GM21786 (cell line): ENCODE data around the gene WASF2.

Experiments
- ATAC-seq: cut with Tn5 transposase; IDR thresholded peaks from one replicate; pipeline ENCODE4 v1.9.1; 2021; ENCODE audit not compliant: unreplicated experiment

Gene WASF2

DNA sequence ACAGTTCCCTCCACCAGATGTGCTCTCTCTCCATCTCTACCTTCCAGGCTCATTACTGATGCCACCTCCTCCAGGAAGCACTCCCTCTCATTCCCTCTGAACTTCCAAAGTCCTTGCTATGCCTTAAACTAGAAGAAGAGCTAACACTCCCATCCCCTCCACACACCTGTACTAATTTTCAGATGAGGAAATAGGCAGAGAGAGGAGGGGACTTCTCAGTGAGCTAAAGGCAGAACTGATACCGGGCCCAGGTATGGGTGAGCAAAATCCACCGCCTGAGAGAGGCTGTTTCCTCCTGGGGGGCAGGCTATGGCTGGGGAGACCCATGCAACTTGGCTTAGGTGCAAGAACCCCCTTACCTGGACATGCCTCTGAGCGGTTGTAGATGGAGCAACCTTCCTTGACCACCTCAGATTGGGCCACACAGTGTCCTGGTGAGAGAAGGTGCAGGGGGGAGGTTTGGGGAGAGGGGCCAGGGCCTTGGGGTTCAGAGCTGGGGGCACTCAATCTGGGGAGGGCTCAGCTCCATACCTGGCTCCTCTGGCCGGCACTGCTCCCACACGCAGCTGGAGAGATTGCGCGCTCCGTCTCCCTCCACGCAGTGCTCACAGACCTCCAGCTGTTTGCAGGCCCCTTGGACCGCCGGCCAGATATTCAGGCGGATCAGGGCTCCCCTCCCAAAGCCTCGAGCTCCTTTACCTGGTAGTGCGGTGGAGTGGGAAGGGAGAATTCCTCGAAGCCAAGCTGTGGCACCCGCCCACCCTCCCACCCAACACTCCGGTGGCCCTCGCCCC lies 107.8 kb downstream of the WASF2 start:
- no peak for ATAC-seq

DNA sequence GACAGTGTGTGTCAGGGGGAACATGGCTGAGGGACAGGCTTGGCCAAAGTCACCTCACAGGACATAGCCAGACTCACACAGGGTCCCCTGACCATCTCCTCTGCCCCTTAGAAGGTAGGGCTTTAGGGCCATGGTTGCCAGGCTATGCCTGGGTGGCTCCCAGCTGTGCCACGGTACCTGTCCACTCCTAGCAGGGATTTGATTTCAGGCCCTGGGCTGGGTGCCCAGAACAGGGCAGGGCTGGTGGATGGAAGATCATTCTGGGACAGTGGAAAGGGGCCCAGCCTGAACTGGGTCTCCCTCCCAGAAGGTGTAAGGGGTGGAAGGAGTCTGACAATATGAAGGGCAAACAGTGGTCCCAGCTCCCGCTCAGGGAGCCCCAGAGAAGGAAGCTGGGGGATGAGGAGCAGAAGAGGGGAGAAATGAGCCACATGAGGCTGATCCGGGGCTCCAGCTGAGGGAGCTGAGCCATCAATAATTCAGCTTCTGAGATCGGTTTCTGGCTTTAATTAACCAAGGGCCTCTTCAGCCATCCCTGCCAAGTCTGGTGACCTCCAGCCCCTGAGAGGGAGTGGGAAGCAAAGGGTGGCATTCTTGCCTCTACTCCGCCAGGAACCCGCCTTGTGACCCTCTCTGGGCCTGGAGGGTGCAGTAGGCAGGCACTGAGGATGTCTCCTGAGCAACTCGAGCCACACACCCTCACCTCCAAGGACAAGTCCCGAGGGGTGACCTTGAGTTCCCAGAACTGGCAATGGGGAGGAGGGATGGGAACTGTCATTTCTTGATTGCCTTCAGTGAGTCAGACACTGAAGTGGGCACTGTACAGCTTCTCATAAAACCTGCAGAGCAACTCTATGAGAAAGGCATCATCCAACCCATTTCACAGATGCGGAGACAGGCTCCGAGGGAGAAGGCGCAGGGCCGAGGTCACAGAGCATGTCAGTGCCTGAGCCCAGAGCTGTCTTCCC lies 108.9 kb downstream of the WASF2 start:
- no peak for ATAC-seq

DNA sequence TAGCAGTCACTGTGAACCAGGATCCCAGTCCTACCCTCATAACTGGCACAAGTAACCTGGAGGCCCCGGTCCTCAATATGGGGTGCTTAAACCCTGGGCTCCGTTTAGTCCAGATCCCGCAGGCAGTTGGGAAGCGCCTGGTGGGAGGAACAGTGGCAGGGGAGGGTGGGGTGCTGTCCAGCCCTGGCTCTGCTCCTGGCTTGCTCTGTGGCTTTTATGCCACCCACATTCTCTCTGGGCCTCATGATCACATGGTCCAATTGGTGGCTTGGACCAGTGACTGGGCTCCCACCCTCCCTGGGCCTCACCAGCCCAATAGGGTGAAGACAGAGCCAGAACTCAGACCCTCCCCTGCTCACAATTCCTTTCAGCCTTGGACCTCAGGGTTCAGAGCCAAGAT lies 109.7 kb downstream of the WASF2 start:
- no peak for ATAC-seq

DNA sequence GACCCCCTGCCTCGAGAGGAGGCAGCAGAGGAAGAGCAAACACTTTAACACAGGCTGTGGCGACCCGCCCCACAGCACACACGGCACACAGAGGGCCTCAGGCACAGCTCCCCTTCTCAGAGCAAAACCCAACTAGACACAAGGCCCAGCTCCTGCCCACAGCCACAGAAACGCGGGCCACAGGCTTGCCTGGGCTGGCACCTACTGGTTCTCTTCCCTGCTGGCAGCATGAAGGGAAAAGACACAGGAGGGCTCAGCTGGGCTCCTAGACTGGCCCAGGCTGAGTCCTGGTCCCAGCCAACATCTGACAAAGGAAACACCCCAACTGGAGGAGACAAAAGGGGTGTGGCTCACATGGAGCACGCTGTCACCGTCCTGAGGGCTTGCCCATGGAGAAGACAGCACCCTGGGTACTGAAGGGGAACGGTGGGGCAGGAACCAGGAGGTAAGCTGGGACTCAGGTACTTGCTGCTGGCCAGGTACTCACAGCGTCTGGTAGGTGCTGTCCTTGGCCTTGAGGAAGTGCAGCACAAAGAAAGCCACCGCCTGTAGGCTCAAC lies 110.3 kb downstream of the WASF2 start:
- no peak for ATAC-seq

DNA sequence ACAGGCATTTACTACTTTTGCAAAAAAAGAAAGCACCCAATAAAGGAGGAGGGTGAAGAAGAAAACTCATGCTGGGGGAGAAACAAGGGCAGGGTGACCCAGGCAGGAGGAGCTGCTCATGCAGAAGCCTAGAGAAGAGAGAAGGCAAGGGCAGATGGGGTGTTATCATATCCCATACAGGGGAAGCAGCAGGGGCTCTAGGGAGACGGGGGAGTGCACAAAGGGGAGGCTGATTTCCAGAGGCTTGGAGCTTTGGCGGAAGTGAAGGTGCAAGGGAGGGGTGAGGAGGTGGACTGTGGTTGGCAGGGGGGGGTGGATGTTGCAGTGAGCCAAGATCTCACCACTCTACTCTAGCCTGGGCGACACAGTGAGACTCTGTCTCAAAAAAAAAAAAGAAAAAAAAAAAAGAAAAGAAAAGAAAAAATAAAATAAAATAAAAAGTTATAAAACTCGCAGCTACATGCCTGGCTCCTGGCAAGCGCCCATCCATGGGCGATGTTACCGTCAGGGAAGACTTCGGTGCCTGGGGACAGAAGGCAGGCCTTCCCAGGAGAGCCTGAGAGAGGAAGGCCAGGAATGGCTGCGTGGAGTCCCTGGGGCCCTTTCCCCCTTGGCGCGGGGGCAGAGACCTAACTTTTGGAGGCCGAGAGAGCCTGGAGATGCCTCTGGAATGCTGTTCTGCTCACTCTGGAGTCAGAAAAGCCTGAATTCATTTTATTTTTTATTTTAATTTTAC lies 112.0 kb downstream of the WASF2 start:
- no peak for ATAC-seq

DNA sequence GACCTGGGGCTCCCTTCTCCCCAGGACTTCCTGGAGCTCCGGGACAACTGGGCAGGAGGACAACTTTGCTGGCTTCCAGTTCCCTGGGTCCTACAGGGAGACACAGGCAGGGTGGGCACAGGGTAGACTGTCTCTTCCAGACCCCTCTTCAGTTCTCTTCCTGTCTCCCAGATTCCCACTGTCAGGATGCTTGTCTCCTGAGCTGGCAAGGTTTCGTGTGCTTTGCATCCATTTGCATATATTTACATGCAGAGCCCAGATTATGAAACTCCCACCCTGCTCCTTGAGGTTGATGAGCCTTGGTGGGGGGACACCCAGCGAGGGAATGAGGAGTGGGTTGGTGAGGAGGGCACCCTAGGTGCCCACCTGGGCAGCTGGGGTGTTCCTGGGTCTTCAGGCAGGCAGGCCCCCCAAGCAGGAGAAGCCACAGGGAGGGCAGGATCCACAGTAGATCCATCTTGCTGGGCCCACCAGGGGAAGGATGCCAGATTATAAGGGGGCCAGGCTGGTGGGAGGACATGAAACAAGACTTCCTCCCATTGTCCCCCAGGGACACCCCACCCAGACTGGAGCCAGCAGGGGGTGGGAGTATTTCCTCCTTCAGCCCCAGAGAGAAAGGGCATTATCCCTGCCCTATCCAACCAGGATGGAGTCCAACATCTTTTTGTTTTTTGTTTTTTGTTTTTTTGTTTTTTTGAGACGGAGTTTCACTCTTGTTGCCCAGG lies 115.4 kb downstream of the WASF2 start, which contains the start of gene FCN3:
Gene FCN3 (minus strand): TSS at position 463 of the 725 bp plus-strand sequence. CDS start 6 bp downstream, at position 457.
- no peak for ATAC-seq

DNA sequence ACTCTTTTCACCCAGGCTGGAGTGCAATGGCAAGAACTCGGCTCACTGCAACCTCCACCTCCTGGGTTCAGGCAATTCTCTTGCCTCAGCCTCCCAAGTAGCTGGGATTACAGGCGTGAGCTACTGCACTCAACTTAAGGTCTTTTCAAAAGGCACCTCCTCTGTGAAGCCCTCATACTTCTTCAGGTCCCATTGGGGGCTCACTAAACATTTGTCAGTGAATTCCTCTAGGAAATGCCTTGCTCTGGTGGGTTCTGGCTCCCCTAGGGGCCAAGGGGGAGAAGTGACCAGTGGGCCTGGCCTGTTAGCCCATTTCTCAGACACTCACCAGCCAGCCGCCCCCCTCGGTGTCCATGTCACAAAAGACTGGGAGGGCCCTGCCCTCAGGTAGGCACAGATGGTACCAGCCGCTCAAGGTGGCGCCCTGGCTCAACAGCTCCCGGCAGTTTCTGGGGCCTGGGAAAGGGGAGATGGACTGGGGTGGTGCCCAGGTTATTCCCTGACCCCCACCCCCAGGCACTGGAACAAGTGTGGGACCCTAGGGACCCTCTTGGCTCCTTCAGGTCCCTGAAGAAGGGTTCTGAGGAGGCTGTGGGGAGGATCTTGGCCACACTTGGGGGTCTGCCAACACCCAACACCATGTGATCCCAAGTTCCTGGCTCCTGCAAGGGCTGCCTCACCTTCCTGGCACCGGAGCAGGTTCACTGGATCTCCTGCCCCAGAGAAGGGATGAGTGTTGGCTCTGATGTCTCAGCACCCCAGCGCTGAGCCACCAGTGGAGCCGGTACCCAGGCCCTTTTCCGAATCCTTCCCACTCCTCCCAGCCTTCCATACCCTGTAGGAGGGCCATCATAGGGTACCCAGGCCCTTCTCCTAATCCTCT lies 116.9 kb downstream of the WASF2 start:
- no peak for ATAC-seq

DNA sequence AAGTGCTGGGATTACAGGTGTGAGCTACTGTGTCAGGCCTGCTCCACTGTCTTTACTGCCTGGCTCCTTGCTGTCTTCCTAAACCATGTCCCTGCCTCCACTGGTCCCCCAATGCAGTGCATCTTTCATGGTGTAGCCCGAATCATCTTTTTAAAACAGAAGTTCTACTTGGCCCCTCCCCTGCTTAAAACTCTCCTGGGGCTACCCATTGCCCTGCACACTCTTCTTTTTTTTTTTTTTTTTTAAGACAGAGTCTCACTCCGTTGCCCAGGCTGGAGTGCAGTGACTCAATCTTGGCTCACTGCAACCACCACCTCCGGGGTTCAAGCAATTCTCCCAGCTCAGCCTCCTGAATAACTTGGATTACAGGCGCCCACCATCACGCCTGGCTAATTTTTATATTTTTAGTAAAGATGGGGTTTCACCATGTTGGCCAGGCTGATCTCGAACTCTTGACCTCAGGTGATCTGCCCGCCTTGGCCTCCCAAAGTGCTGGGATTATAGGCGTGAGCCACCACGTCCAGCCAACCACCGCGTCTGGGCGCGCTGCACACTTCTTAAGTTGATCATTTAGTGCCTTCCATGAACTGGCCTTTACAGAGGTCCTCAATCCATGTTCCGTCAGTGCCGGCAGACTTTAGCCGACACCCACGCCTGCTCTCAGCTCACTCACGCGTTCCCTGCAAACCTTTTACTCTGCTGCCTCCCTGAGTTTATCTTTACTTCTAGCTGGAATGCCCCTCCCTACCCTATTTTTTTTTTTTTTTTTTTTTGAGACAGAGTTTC lies 117.8 kb downstream of the WASF2 start:
- no peak for ATAC-seq

DNA sequence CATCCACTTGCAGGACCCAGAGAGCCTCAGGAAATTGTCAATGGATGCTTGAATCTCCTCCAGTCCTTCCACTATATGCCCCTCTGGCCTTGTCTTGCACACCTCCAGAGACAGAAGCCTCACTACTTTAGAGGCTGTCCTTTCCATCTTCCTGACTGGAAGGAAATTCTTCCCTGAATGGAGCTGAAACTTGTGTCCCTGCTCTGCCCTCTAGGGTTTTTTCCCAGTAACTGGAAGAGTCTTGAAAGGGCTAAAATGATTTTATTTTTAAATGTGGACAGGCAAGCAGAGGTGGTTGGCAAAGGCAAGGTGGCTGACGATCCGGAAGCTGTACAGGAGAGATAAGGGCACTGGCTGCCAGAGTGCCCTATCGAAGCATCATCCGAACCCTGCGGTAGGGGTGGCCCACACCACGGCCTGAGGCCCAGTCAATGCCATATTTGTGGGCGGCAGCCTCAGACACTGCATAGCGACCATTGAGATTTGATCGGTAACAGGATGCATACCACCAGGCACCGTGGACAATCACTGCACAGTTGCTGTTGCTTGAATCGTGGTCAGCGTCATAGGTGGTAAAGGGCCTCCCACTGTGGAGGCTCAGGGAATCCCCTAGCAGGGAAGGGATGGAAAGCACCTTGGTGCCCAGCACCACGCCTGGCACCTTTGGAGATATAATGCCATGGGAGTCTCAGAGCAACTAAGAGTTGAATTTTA lies 120.9 kb downstream of the WASF2 start:
- no peak for ATAC-seq

DNA sequence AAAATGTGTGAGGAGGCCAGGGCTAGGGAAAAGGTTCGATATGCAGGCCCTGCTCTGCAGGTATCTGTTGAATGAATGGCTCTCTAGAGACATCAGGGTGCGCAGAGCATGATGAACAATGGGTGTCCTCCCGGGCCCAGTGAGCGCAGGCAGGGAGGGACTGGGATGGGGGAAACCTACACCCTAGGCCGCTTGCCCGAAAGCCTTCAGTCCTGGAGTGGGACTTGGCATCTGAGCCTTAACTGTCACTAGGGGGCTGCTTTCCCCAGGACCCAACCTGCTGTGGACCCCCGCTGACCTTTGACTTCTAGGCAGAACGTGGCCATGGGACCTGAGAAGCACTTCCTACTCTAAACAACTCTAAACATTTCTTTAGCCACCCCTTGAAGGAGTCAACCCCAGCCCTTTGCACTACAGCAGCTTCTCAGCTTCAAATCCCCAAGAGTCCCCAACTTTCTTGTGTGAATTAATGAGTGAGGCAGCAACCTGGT lies 122.8 kb downstream of the WASF2 start:
- no peak for ATAC-seq

DNA sequence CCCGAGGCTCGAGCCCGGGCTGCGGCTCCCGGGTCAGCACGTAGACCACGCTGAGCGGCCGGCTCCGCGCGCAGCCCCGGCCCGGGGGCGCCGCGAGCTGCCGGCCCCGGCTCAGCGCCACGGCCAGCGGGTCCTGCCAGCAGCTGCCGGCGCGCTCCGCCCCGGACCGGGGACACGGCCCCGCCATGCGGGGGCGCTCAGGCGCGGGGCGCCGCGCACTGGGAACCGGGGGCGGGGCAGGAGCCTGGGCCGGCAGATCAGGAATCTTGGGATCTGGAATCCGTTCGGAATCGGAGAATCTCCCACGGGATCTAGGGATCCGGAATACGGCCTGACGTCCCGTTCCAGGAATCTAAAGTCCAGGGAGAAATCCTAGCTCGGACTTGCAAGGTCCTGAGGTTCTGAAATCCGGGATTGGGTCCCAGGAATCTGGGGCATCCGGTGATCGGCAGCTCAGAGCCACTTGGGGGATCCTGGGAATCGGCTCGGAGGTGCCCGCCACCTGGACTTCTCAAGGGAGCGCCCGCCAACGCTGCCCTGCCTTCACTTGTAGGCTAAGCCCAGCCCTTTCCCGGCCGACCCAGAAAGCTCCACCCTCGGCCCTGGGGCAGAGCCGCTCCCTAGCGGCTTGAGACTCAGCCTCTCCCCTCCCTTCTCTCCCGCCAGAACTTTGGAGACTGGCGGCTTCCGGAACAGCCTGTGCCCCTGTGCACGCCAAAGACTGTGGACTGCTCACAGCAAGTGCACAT lies 123.4 kb downstream of the WASF2 start, which contains the start of gene MAP3K6:
Gene MAP3K6 (minus strand): TSS at position 551 of the 749 bp plus-strand sequence. CDS start 364 bp downstream, at position 187.
- no peak for ATAC-seq

DNA sequence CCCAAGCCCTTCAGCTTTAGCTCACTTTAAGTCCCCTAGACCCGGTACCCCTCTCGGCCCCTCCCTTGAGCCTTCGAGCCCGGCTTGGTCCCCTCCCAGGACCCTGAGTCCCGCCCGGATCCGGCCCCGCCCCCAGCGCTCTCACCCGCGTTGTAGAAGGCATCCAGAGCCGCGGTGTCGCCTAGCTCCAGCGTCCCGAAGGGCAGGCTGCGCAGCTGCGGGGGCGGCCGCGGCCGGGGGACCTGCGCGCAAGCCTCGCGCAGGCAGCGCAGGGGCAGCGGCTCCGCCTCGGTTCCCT lies 123.9 kb downstream of the WASF2 start:
- no peak for ATAC-seq

DNA sequence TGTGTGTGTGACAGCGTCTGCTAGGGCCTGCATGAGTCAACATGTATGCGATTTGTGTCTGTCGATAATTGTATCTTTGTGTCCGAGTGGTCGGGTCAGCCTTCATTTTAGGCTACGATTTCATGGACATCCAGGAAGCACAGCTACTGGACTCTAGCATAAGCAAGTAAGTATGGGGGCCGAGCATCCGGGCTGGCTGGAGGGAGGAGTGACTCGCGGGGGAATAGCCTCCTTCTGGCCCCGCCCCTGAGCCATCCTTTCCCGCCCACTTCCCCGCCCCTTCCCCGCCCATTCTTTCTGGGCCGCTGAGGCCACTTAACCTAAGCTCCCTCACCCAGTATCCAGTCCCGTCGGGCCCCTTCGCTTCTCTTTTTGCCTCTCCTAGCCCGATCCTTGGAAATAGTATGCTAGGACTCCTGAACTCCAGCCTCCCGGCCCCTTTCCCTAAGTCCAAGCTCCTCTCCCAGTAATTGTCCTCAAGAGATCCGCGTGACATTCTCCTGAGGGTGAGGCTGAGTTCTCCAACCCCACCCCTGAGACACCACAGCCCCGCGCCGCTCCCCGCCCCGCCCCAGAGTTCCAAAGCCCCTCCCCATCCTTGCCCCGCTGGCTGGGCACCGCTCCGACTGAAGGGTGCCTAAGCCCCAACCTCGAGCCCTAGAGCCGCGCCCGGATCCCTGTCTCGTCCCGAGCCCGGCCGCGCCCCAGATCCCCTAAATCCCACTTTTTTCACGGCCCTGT lies 124.4 kb downstream of the WASF2 start:
- ATAC-seq: no peak

DNA sequence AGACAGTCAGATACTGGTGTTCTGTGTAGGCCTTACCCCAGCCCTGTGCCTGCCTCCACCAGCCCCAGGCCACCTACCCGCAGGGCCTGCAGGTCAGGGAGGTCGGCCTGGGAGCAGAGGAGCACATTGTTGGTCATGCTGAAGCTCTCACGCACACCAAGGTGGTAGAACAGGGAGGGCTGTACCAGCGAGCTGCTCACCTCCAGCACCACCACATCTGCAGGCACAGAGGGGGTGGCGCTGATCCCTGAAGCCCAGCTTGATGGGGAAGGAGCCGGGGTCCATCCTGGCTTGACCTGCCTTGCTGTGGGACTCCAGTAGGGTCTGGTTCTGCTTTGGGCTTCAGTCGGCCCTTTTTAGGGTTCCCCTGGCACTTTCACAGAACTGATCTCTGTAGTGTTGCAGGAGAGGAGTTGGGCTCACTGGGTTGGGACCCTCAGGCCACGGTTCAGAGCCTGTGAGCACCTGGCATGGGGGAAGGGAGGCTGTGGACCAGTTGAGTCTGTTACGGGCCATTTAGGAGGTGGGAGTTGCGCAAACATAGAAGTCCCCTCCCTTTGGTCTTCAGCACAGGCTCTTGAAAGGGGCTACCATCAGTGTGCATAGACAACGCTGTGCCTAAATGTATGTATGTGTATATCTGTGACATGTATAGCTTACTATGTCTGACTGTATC lies 125.1 kb downstream of the WASF2 start:
- no peak for ATAC-seq

DNA sequence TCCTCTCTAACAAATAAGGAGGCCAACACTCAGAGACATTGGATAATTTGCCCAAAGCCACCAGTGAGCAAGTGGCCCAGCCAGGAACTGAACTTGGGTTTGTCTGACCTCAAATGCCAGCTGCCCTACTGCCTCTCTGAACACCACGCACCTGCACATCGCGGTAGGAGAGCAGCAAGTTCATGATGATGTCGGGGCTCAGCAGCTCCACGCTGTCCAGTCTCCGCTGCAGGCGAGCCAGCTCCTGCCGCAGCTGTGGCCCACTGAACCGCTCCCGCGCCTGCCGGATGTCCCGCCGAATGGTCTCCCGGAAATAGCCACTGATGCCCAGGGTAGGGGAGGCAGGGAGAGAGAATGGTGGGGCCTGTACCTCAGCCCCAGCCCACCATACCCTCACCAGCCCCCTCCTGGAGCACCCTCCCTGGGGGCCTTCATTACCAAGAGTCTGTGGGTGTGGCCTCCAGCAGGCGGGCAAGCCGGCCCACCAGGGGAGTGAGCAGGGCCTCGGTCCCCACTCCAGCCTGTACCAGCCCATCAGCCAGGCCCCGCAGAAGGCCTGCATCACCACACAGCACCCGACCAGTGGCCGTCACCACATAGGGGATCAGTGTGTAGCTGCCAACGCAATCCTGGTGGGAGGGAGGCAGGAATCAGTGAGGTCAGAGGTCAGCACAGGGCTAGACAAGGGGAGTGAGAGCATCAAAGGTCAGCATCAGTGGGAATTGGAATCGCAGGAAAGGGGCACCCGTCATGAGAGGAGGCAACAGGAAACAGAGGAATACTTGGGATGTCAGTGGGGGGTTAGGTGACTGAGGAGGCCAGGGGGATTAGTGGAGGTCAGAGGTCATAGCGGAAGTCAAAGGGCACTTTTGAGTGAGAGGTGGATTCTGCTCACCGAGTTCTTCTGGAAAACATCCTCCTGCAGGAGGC lies 125.9 kb downstream of the WASF2 start:
- ATAC-seq: no peak
